ENCODE measurements around the gene ADGRL3. TPM values are rescaled to one million over a fixed set of nuclear protein-coding genes. Genes with fewer than 3 reads are reported as not detected.

ADGRL3 gene
- total and polyA plus RNA-seq, 7 donors = under 0.01 to 11.9 (median 5.4) TPM

GRCh38 chr4:61866378-61867030, 666.4 kb downstream of the ADGRL3 start:
- H3K9me3 ChIP-seq = no peaks in the 10 kb centered on the region
- WGBS, 2 donors = 65 to 75% methylated on average over 4 of the region's 4 CpGs
- H3K4me1 ChIP-seq = no peaks in the 10 kb centered on the region
- intact Hi-C loops (cut with DNase I) = no loop called here
- H3K27ac ChIP-seq = no peak overlapping the region
- H3K27me3 ChIP-seq = no peaks in the 10 kb centered on the region
- no peak for DNase-seq
- no peak overlapping the region for H3K4me3 ChIP-seq
- no peaks in the 10 kb centered on the region for H3K36me3 ChIP-seq
- no peak for TF ChIP-seq POLR2AphosphoS5 (IDR thresholded peaks at IDR 0.05)
- TF ChIP-seq POLR2A (IDR thresholded peaks at IDR 0.05) = no peak
- TF ChIP-seq CTCF (IDR thresholded peaks at IDR 0.05) = no peak
- no peak for TF ChIP-seq EP300 (IDR thresholded peaks at IDR 0.05)

DNA sequence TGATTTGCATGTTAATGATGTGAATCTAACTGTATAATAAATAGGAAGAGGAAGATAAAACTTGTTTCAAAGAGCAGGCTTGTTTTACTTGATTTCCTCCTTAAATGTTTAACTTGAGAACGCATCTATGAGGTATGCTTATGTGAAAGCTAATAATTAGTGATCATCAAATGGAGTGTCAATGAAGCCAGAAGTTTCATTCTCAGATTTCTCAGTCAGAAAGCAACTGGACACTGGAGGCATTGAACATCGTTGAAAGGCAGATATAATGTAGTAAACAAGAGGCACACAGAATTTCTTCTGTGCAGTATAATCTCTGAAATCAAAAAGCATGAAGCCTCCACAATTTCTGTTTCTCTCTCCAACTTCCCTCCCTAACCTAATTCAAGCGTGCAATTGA, 672.9 kb downstream of the ADGRL3 start:
- Histone ChIP-seq H3K27me3 (no peaks in the 10 kb centered on the region), H3K4me1 (no peaks in the 10 kb centered on the region), H3K4me3 (no peak overlapping the region), H3K9me3 (no peaks in the 10 kb centered on the region), H3K36me3 (no peaks in the 10 kb centered on the region), H3K27ac (no peak overlapping the region)
- TF ChIP-seq POLR2AphosphoS5 (IDR thresholded peaks at IDR 0.05) (no peak), CTCF (IDR thresholded peaks at IDR 0.05) (no peak), POLR2A (IDR thresholded peaks at IDR 0.05) (no peak), EP300 (IDR thresholded peaks at IDR 0.05) (no peak)
- no peak for DNase-seq
- intact Hi-C loops (cut with DNase I) = no loop called here
- WGBS, 2 donors = 57 to 60% methylated on average over 3 of the region's 3 CpGs

- intact Hi-C loops (cut with DNase I) = no loop called here
- H3K4me3 ChIP-seq = no peak overlapping the region
- H3K27ac ChIP-seq = no peak overlapping the region
- no peak for DNase-seq
- no peaks in the 10 kb centered on the region for H3K27me3 ChIP-seq
- no peaks in the 10 kb centered on the region for H3K36me3 ChIP-seq
- no peaks in the 10 kb centered on the region for H3K4me1 ChIP-seq
- TF ChIP-seq POLR2A (IDR thresholded peaks at IDR 0.05) = no peak
- no peaks in the 10 kb centered on the region for H3K9me3 ChIP-seq
Observed at GRCh38 chr4:61877266-61877665, 677.1 kb downstream of the ADGRL3 start.

GRCh38 chr4:61877893-61878292, 677.8 kb downstream of the ADGRL3 start:
- H3K9me3 ChIP-seq = no peaks in the 10 kb centered on the region
- no peak for DNase-seq
- no peak overlapping the region for H3K27ac ChIP-seq
- H3K4me1 ChIP-seq = no peaks in the 10 kb centered on the region
- no peak for TF ChIP-seq CTCF (IDR thresholded peaks at IDR 0.05)
- TF ChIP-seq EP300 (IDR thresholded peaks at IDR 0.05) = no peak
- no peak for TF ChIP-seq POLR2AphosphoS5 (IDR thresholded peaks at IDR 0.05)
- no peak for TF ChIP-seq POLR2A (IDR thresholded peaks at IDR 0.05)
- intact Hi-C loops (cut with DNase I) = no loop called here
- no peaks in the 10 kb centered on the region for H3K36me3 ChIP-seq
- no peaks in the 10 kb centered on the region for H3K27me3 ChIP-seq
- 64 to 96% methylated on average over 2 of the region's 2 CpGs for WGBS, 2 donors
- no peak overlapping the region for H3K4me3 ChIP-seq

DNA sequence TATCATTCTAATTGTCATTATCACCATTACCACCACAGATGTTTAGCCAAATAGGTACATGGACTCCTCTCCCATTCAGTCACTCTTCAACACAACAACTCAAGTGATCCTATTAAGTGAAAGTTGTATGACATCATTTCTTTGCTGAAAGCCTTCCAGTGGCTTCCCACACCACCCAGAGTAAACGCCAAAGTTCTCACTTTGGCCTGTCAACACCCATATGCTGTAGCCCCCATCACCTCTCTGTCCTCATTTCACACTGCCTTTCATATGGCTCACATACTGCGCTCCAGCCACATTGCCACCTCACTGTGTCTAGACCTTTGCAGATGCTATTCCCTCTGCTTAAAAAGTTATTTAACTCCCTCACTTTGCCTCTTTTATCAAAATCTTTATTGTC, 682.3 kb downstream of the ADGRL3 start:
- 72 to 94% methylated on average over 2 of the region's 2 CpGs for WGBS, 2 donors
- no peak for DNase-seq
- no peaks in the 10 kb centered on the region for H3K9me3 ChIP-seq
- intact Hi-C loops (cut with DNase I) = no loop called here
- no peak for TF ChIP-seq POLR2A (IDR thresholded peaks at IDR 0.05)
- no peak for TF ChIP-seq POLR2AphosphoS5 (IDR thresholded peaks at IDR 0.05)
- TF ChIP-seq CTCF (IDR thresholded peaks at IDR 0.05) = no peak
- no peak for TF ChIP-seq EP300 (IDR thresholded peaks at IDR 0.05)
- no peaks in the 10 kb centered on the region for H3K27me3 ChIP-seq
- H3K4me3 ChIP-seq = no peak overlapping the region
- H3K27ac ChIP-seq = no peak overlapping the region
- no peaks in the 10 kb centered on the region for H3K36me3 ChIP-seq
- no peaks in the 10 kb centered on the region for H3K4me1 ChIP-seq
